Activated naive CD4-positive, alpha-beta T cell treated with anti-CD3 and anti-CD28 coated beads, Interleukin-2, amount 50 U/mL, for 16 hours (primary cell): ENCODE measurements around the gene NAT14.
"Not testable (repeated sequence)": the region's sequence is repeated elsewhere in the genome, so short reads cannot be mapped to it uniquely, and the experiment has no call there.

Experiments used
- DNase-seq: peaks from one replicate; pipeline ENCODE4 v3.0.0-alpha.2; 2020

Gene NAT14

GRCh38 chr19:55504252-55504603 lies 19.2 kb downstream of the NAT14 start:
- no peak for DNase-seq

- no peak for DNase-seq
Measured at GRCh38 chr19:55504981-55505380, 20.0 kb downstream of the NAT14 start.

- DNase-seq = no peak
Measured at GRCh38 chr19:55508120-55508519, 23.1 kb downstream of the NAT14 start.

- DNase-seq = peak; percentile 88
Measured at GRCh38 chr19:55516878-55517620, 32.1 kb downstream of the NAT14 start.

DNA sequence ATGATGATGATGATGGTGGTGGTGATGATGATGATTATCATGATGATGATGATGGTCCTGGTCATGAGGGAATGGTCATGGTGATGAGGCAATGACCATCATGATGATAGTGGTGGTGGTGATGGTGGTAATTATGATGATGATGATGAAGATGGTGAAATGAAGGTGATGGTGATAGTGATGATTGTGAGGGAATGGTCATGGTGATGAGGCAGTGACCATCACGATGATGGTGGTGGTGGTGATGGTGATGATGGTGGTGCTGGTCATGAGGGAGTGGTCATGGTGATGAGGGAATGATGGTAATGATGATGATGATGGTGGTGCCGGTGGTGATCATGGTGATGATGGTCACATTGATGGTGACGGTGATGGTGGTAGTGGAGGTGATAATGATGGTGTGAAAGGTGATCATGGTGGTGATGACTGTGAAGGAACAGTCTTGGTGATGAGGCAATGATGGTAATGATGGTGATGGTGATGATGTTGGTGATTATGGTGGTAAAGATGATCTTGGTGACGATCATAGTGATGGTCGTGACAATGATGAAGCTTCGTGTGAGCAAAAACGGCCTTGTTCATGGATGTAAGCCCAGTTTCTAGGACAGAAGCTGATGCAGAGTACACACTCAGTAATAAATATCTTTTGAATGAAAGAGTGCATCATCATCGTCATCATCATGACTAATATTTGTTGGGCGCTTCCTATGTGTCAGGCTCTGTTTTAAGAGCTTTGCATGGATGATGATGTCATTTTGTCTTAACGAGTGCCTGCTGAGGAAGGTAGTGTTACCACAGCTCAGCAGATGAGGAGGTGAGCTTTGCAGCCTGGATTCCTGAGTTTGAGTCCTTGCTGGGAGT lies 34.7 kb downstream of the NAT14 start:
- DNase-seq = no peak

- no peak for DNase-seq
Measured at GRCh38 chr19:55520691-55521292, 35.8 kb downstream of the NAT14 start.

GRCh38 chr19:55525289-55526101 lies 40.5 kb downstream of the NAT14 start:
- DNase-seq = no peak

- DNase-seq = no peak
Measured at GRCh38 chr19:55526216-55527196, 41.5 kb downstream of the NAT14 start.

GRCh38 chr19:55527197-55528029 lies 42.4 kb downstream of the NAT14 start:
- no peak for DNase-seq

DNA sequence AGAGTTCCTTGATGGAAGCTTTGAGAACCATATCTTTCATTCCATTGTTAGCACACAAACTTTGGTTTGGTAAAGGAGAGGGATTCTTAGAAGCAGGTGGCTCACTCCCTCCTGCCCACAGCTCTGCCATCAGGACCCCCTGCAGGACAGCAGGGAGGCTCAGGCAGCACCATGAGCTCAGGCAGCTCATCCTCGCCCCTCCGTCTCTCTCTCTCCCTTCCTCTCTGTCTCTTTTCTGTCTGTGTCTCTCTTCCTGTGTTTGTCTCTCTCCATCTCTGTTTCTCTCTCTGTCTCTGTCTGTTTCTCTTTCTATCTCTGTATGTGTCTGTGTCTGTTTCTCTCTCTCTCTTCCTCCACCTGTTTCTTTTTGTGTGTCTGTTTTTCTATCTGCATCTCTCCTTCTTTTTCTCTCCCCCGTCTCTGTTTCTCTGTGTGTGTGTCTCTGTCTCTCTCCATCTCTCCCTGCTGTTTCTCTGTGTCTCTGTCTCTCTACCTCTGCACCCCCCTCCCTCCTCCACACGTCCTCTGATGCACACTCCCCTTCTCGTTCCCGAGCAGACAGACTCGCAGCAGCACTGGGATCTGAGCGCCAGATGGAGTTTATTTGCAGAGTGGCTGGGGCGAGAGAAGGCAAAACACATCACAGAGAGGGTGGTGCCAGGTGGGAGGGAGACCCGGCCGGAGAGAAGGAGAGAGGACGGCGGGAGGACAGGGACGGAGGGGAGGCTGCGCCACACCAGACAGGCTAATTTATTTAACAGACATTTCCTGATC lies 43.2 kb downstream of the NAT14 start:
- DNase-seq = no peak

GRCh38 chr19:55529636-55530234 lies 44.7 kb downstream of the NAT14 start:
- no peak for DNase-seq

DNA sequence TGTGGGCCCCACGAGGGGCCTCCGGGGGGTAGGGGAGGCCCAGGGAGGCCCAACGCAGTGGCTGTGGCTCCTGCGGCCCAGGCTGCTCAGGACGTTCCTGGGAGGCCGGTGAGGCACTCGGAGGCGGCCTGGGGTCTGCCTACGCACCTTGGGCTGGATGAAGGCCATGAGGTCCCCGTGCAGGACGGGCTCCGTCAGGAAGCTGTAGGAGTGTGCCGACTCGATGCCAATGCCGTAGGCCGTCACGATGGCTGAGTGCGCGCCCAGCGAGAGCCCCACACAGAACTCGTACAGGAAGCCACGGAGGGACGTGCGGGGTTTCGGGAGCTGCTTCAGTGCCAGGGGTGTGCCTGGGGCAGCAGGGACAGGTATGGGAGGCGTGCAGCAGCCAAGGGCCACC lies 46.0 kb downstream of the NAT14 start:
- no peak for DNase-seq

- DNase-seq = not testable (repeated sequence)
Measured at GRCh38 chr19:55534280-55534679, 49.3 kb downstream of the NAT14 start.

DNA sequence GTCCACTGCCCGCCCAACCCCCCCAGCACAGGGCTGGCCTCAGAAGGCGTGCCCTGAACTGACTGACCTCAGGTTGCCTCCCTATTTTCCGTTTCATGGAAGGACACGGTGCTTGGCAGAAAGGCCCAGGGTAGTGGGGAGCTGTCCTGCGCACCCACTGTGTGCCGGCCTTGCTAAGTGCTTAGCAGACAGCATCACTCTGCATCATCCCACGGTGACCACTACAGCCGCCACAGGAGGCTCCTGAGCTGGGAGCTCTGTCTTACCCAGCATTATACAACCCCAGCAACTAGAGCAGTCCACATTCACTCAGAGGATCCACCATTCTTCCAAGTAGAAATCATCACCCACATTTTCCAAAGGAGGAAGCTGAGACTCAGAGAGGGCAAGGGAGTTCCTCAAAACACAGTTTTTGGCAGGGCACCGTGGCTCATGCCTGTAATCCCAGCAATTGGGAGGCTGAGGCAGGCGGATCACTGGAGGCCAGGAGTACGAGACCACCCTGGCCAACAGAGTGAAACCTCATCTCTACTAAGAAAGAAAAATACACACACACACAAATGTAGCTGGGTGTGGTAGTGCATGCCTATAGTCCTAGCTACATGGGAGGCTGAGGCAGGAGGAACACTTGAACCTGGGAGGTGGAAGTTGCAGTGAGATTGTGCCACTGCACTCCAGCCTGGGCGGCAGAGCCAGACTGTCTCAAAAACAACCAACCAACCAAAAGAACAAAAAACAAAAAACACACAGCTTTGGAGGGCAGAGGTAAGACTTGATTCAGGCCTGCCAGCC lies 50.4 kb downstream of the NAT14 start:
- DNase-seq = no peak

GRCh38 chr19:55535965-55536350 lies 51.0 kb downstream of the NAT14 start:
- DNase-seq = no peak

DNA sequence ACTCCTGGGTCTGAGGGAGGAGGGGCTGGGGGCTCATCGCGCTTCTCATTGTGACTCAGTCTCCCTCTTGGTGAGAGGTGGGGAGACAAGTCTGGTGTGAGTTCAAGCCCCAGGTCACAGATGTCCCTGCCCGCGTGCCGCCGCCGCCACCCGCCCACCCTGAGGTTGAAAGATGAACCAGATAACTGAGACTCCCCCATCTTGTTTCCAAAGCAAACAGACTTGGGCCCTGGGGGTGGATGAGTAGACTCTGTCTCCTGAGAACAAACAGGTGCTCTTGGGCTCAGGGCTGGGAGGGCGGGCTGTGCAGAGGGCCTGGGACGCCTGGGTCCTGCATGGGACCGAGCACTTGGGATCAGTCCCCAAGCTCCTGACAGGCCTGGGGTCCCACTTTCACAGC lies 51.4 kb downstream of the NAT14 start:
- no peak for DNase-seq
